ENCODE measurements around the gene CPEB4. TPM values are rescaled to one million over a fixed set of nuclear protein-coding genes. Genes with fewer than 3 reads are reported as not detected.

Gene CPEB4
- total RNA-seq, 2 experiments from 2014 or later: 18.3 to 19.2 TPM

DNA sequence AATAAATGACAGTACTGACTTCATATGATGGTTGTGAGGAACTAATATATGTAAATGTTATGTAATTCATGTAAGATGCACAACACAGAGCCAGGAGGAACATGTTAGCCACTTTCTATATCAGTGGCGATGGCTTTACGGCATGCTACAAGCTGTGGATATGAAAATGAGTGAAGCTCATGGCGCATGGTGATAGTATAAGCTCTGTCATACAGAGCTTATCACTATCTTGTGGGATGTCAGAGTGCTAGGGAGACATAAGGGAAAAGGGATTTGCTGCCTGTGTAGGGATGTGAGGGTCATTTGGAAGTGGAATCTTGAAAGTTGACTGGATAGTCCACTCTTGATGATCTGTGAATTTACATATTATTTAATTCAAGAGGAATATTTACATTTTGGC, 13.6 kb downstream of the CPEB4 start:
- intact Hi-C loops (cut with DNase I, micrococcal nuclease): no loop called here
- H3K4me3 Mint-ChIP-seq: no peak overlapping the region
- no peak overlapping the region for H3K27ac Mint-ChIP-seq

GRCh38 chr5:173902334-173902733, 14.2 kb downstream of the CPEB4 start:
- Mint-ChIP-seq H3K9me3 (no peaks in the 10 kb centered on the region), H3K36me3 (ENCODE audit: low read depth) (peaks cover 4% of the 10 kb centered on the region), H3K27me3 (no peaks in the 10 kb centered on the region), H3K4me1 (ENCODE audit: low read depth) (peaks cover 52% of the 10 kb centered on the region), H3K27ac (no peak overlapping the region), H3K4me3 (no peak overlapping the region)
- intact Hi-C loops (cut with DNase I, micrococcal nuclease): no loop called here
- no peaks in the 10 kb centered on the region for H3K27me3 ChIP-seq (ENCODE audit: control insufficient read depth in 1 of 2, insufficient read depth in 2 of 2, low read length in 2 of 2)
- H3K27ac ChIP-seq (ENCODE audit: low read depth in 1 of 2, low read length in 2 of 2): no peak overlapping the region
- ATAC-seq (ENCODE audit: poor library complexity) (no peak), DNase-seq (no peak)
- no peaks in the 10 kb centered on the region for H3K9me3 ChIP-seq (ENCODE audit: control insufficient read depth in 1 of 2, insufficient read depth in 1 of 2, low read length in 2 of 2)
- no peak overlapping the region for H3K4me3 ChIP-seq (ENCODE audit: low read length)
- TF ChIP-seq CTCF (IDR thresholded peaks at IDR 0.05): no peak
- no peaks in the 10 kb centered on the region for H3K4me1 ChIP-seq (ENCODE audit: insufficient read depth, low read length)
- H3K36me3 ChIP-seq (ENCODE audit: insufficient read depth, low read length): peaks cover 2% of the 10 kb centered on the region
- POLR2A ChIA-PET: interaction anchor here (1.2 to 3.4 kb wide), 2 partner anchors 15 to 16 kb away, joined by 6 to 13 read pairs; partner anchors contain the start of gene CPEB4
- CTCF ChIA-PET: interaction anchor here (0.8 to 1.4 kb wide), 2 partner anchors 14 to 286 kb away, joined by 3 read pairs; partner anchors contain the start of genes BOD1 and CPEB4

More for the DNA sequence above, 13.6 kb downstream of the CPEB4 start:
- Mint-ChIP-seq H3K27me3 (no peaks in the 10 kb centered on the region), H3K36me3 (ENCODE audit: low read depth) (peaks cover 4% of the 10 kb centered on the region), H3K9me3 (no peaks in the 10 kb centered on the region), H3K4me1 (ENCODE audit: low read depth) (peaks cover 50% of the 10 kb centered on the region)
- TF ChIP-seq CTCF (IDR thresholded peaks at IDR 0.05): no peak
- no peak for ATAC-seq (ENCODE audit: poor library complexity)
- Histone ChIP-seq H3K4me3 (ENCODE audit: low read length) (no peak overlapping the region), H3K9me3 (ENCODE audit: control insufficient read depth in 1 of 2, insufficient read depth in 1 of 2, low read length in 2 of 2) (no peaks in the 10 kb centered on the region), H3K27ac (ENCODE audit: low read depth in 1 of 2, low read length in 2 of 2) (no peak overlapping the region), H3K4me1 (ENCODE audit: insufficient read depth, low read length) (no peaks in the 10 kb centered on the region), H3K27me3 (ENCODE audit: control insufficient read depth in 1 of 2, insufficient read depth in 2 of 2, low read length in 2 of 2) (no peaks in the 10 kb centered on the region), H3K36me3 (ENCODE audit: insufficient read depth, low read length) (peaks cover 2% of the 10 kb centered on the region)
- ChIA-PET POLR2A (interaction anchor here (1.0 to 3.4 kb wide), 3 partner anchors 14 to 16 kb away, joined by 3 to 13 read pairs (median 6); partner anchors contain the start of gene CPEB4), CTCF (interaction anchor here (0.8 kb wide), 1 partner anchor 286 kb away, joined by 3 read pairs; the partner anchor contains the start of gene BOD1)
- no peak for DNase-seq

DNA sequence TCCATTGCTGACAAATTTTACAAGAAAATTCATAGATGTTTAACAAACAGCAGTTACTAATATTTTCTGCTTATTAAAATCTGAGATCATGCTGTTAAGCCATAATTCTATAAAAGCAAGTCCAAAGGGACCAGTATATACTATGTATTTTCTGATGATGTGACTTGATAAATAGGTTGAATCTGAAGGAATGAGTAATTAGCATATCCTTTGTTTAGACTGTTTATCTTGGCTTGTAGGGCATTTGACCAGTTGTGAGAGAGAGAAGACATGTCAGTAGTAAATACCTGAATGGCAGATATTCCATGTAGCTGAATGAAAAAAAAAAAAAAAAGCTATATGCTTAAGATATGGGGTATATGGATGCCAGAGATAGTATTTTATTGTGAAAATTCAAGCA, 14.6 kb downstream of the CPEB4 start:
- CTCF ChIA-PET: interaction anchor here (1.4 kb wide), 1 partner anchor 15 kb away, joined by 3 read pairs; the partner anchor contains the start of gene CPEB4
- no peak overlapping the region for H3K4me3 Mint-ChIP-seq
- Histone ChIP-seq H3K27me3 (ENCODE audit: control insufficient read depth in 1 of 2, insufficient read depth in 2 of 2, low read length in 2 of 2) (no peaks in the 10 kb centered on the region), H3K4me1 (ENCODE audit: insufficient read depth, low read length) (no peaks in the 10 kb centered on the region), H3K36me3 (ENCODE audit: insufficient read depth, low read length) (peaks cover 2% of the 10 kb centered on the region), H3K9me3 (ENCODE audit: control insufficient read depth in 1 of 2, insufficient read depth in 1 of 2, low read length in 2 of 2) (no peaks in the 10 kb centered on the region), H3K27ac (ENCODE audit: low read depth in 1 of 2, low read length in 2 of 2) (no peak overlapping the region), H3K4me3 (ENCODE audit: low read length) (no peak overlapping the region)
- POLR2A ChIA-PET: interaction anchor here (1.2 to 3.4 kb wide), 2 partner anchors 15 kb away, joined by 6 to 13 read pairs; partner anchors contain the start of gene CPEB4
- H3K9me3 Mint-ChIP-seq: no peaks in the 10 kb centered on the region
- H3K27me3 Mint-ChIP-seq: no peaks in the 10 kb centered on the region
- H3K27ac Mint-ChIP-seq: no peak overlapping the region
- H3K36me3 Mint-ChIP-seq (ENCODE audit: low read depth): peaks cover 4% of the 10 kb centered on the region
- intact Hi-C loops (cut with DNase I, micrococcal nuclease): no loop called here
- ATAC-seq (ENCODE audit: poor library complexity): no peak
- no peak for TF ChIP-seq CTCF (IDR thresholded peaks at IDR 0.05)
- no peak for DNase-seq
- peaks cover 56% of the 10 kb centered on the region for H3K4me1 Mint-ChIP-seq (ENCODE audit: low read depth)
